ENCODE results near the gene USPL1.
"Not testable (repeated sequence)": the region's sequence is repeated elsewhere in the genome, so short reads cannot be mapped to it uniquely, and the experiment has no call there.

The USPL1 gene

DNA sequence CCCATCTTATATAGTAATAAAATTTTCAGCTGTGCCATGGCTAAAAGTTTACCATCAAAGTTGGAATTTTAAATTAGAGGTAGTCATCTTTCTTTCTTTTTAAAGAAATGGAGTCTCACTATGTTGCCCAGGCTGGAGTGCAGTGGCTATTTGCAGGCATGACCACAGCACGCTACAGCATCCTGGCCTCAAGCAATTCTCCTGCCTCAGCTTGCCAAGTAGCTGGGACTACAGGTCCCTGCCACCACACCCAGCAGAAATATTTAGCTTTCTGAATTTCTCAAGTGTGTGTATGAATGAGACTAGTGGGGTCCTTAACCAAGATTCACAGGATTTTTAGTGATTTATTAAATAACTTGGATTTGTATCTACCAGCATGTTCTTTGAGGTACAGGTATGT is 30.5 kb upstream of the USPL1 start:
- Histone ChIP-seq H3K27me3 (ENCODE audit: control insufficient read depth in 1 of 2, insufficient read depth in 2 of 2, low read length in 2 of 2) (no peaks in the 10 kb centered on the region), H3K9ac (ENCODE audit: low read length in 2 of 2) (no peak overlapping the region), H3K36me3 (ENCODE audit: control insufficient read depth in 2 of 2, insufficient read depth in 2 of 2, low read length in 2 of 2) (no peaks in the 10 kb centered on the region), H3K9me3 (ENCODE audit: control insufficient read depth in 2 of 2, low read length in 2 of 2) (no peaks in the 10 kb centered on the region), H3K4me1 (ENCODE audit: control insufficient read depth, insufficient read depth, low read length) (no peaks in the 10 kb centered on the region), H3K27ac (ENCODE audit: low read length) (no peak overlapping the region), H3K4me3 (ENCODE audit: low read length in 2 of 2) (no peak overlapping the region)

DNA sequence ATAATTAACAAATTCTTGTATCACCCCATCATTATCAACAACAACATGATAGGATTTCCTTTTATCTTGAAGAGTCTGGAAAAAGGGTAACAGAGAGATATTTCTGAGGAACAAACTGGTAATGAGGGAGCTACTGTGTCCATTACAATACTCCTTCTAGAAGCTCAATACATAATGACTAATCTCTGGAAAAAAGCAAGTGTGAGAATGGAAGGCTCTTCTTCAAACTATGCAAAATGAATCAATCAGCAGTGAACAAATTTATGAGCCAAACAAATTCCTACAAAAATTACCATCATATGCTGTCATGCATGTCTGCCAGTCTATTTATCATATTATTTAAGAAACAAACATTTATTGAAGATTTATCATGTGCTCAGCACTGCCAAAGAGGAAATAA is 30.0 kb upstream of the USPL1 start:
- no peak overlapping the region for H3K4me3 ChIP-seq (ENCODE audit: low read length in 2 of 2)
- no peaks in the 10 kb centered on the region for H3K4me1 ChIP-seq (ENCODE audit: control insufficient read depth, insufficient read depth, low read length)
- H3K27me3 ChIP-seq (ENCODE audit: control insufficient read depth in 1 of 2, insufficient read depth in 2 of 2, low read length in 2 of 2): no peaks in the 10 kb centered on the region
- no peak overlapping the region for H3K27ac ChIP-seq (ENCODE audit: low read length)
- H3K9ac ChIP-seq (ENCODE audit: low read length in 2 of 2): no peak overlapping the region
- no peaks in the 10 kb centered on the region for H3K36me3 ChIP-seq (ENCODE audit: control insufficient read depth in 2 of 2, insufficient read depth in 2 of 2, low read length in 2 of 2)
- H3K9me3 ChIP-seq (ENCODE audit: control insufficient read depth in 2 of 2, low read length in 2 of 2): no peaks in the 10 kb centered on the region

DNA sequence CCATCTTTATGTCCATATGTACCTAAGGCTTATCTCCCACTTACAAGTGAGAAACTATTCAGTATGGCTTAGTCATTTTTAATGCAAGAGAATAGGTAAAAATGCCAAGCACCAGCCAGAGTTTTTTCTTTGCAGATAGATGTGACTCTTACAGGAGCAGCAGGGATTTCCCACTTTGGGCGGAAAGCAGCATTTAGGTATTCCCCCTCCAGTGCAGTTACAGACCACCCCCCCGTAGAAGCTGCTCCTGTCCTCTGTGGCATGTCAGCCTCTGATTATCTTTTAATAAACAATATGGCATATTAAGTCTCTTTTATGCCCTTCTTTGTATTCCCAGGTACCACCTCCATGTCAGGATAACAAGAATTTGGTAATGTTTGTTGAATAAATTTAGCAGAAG is 24.7 kb upstream of the USPL1 start:
- H3K27ac ChIP-seq (ENCODE audit: low read length): no peak overlapping the region
- no peaks in the 10 kb centered on the region for H3K4me1 ChIP-seq (ENCODE audit: control insufficient read depth, insufficient read depth, low read length)
- H3K9me3 ChIP-seq (ENCODE audit: control insufficient read depth in 2 of 2, low read length in 2 of 2): no peaks in the 10 kb centered on the region
- H3K4me3 ChIP-seq (ENCODE audit: low read length in 2 of 2): no peak overlapping the region
- no peaks in the 10 kb centered on the region for H3K27me3 ChIP-seq (ENCODE audit: control insufficient read depth in 1 of 2, insufficient read depth in 2 of 2, low read length in 2 of 2)
- H3K9ac ChIP-seq (ENCODE audit: low read length in 2 of 2): no peak overlapping the region
- no peaks in the 10 kb centered on the region for H3K36me3 ChIP-seq (ENCODE audit: control insufficient read depth in 2 of 2, insufficient read depth in 2 of 2, low read length in 2 of 2)

DNA sequence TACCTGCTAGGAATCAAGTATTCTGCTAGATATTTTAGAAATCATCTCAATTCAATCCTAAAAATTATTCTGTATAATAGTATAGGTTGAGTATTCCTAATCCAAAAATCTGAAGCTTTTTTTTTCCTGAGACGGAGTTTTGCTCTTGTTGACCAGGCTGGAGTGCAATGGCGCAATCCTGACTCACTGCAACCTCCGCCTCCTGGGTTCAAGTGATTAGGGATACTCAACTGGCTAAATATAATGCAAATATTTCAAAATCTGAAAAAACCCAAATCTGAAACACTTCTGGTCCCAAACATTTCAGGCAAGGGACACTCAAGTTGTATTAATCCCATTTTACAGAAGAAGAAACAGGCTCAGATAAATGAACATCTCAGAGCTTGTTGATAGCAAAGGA is 17.2 kb upstream of the USPL1 start:
- no peaks in the 10 kb centered on the region for H3K36me3 ChIP-seq (ENCODE audit: control insufficient read depth in 2 of 2, insufficient read depth in 2 of 2, low read length in 2 of 2)
- H3K4me1 ChIP-seq (ENCODE audit: control insufficient read depth, insufficient read depth, low read length): no peaks in the 10 kb centered on the region
- H3K4me3 ChIP-seq (ENCODE audit: low read length in 2 of 2): no peak overlapping the region
- H3K9ac ChIP-seq (ENCODE audit: low read length in 2 of 2): no peak overlapping the region
- no peaks in the 10 kb centered on the region for H3K27me3 ChIP-seq (ENCODE audit: control insufficient read depth in 1 of 2, insufficient read depth in 2 of 2, low read length in 2 of 2)
- H3K9me3 ChIP-seq (ENCODE audit: control insufficient read depth in 2 of 2, low read length in 2 of 2): no peaks in the 10 kb centered on the region
- H3K27ac ChIP-seq (ENCODE audit: low read length): no peak overlapping the region

DNA sequence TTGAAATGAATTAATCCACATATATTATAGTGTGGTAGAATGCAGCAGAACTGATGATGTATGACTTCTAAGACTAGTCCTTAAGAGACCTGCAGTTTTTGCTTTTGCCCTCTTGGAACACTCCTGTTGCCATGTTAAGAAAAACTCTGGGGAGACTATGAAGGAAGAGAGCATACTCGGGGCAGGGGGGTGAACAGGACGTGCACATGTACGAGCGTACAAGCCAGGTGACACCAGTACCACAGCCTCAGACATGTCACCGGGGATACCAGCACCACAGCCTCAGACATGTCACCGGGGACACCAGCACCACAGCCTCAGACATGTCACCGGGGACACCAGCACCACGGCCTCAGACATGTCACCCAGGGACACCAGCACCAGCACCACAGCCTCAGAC is 15.9 kb upstream of the USPL1 start:
- Histone ChIP-seq H3K36me3 (ENCODE audit: control insufficient read depth in 2 of 2, insufficient read depth in 2 of 2, low read length in 2 of 2) (no peaks in the 10 kb centered on the region), H3K9me3 (ENCODE audit: control insufficient read depth in 2 of 2, low read length in 2 of 2) (no peaks in the 10 kb centered on the region), H3K4me1 (ENCODE audit: control insufficient read depth, insufficient read depth, low read length) (no peaks in the 10 kb centered on the region)

DNA sequence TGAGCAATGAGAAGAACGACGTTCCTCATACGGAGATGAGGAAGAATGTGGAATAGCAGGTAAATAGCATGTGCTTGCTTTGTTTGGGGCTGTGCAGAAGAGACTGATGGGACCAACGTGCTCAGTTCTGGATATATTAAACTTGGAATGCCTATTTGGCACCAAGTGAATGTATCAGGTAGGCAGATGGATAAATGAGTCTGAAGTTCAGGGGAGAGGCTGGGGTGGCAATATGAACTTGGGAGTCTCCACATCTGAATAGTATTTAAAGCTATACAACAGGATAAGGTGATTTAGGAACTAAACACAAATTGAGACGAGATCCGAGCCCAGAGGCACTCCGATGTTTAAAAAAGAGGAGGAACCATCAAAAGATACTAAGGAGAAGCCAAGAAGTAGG is 12.7 kb upstream of the USPL1 start:
- no peaks in the 10 kb centered on the region for H3K36me3 ChIP-seq (ENCODE audit: control insufficient read depth in 2 of 2, insufficient read depth in 2 of 2, low read length in 2 of 2)
- no peak overlapping the region for H3K4me3 ChIP-seq (ENCODE audit: low read length in 2 of 2)
- H3K27ac ChIP-seq (ENCODE audit: low read length): no peak overlapping the region
- no peaks in the 10 kb centered on the region for H3K4me1 ChIP-seq (ENCODE audit: control insufficient read depth, insufficient read depth, low read length)
- H3K27me3 ChIP-seq (ENCODE audit: control insufficient read depth in 1 of 2, insufficient read depth in 2 of 2, low read length in 2 of 2): no peaks in the 10 kb centered on the region
- H3K9me3 ChIP-seq (ENCODE audit: control insufficient read depth in 2 of 2, low read length in 2 of 2): no peaks in the 10 kb centered on the region
- H3K9ac ChIP-seq (ENCODE audit: low read length in 2 of 2): no peak overlapping the region

More for the DNA sequence above, 15.9 kb upstream of the USPL1 start:
- Histone ChIP-seq H3K27ac (ENCODE audit: low read length) (no peak overlapping the region), H3K4me3 (ENCODE audit: low read length in 2 of 2) (no peak overlapping the region), H3K9ac (ENCODE audit: low read length in 2 of 2) (no peak overlapping the region), H3K27me3 (ENCODE audit: control insufficient read depth in 1 of 2, insufficient read depth in 2 of 2, low read length in 2 of 2) (no peaks in the 10 kb centered on the region)

DNA sequence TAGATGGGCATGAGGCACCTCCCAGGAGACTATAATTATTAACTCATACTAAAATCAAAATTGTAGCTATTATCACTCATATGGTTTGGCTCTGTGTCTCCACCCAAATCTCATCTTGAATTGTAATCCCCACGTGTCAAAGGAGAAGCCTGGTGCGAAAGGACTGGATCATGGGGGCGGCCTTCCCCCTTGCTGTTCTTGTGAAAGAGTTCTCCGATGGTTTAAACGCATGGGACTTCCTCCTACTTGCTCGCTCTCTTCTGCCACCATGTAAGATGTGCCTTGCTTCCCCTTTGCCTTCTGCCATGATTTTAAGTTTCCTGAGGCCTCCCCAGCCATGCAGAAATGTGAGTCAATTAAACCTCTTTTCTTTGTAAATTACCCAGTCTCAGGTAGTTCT is 10.5 kb upstream of the USPL1 start:
- H3K4me1 ChIP-seq (ENCODE audit: control insufficient read depth, insufficient read depth, low read length); H3K27ac ChIP-seq (ENCODE audit: low read length): not testable (repeated sequence)

DNA sequence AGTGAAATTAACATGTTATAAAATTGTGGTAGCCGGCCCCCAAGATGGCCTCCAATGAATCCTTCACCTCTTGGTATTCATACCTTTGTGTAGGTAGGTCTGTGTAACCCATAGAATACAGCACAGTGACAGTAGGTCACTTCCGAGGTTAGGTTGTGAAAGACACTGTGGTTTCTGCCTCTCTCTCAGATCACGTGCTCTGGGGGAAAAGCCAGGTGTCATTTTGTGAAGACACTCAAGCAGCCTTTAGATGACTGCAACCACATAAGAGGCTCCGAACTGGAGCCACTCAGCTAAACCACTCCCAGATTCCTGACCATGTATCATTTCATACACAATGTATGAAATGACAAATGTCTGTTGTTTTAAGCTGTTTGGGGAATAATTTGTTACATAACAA is 9.8 kb upstream of the USPL1 start:
- H3K9ac ChIP-seq (ENCODE audit: low read length in 2 of 2): no peak overlapping the region
- no peaks in the 10 kb centered on the region for H3K27me3 ChIP-seq (ENCODE audit: control insufficient read depth in 1 of 2, insufficient read depth in 2 of 2, low read length in 2 of 2)
- no peaks in the 10 kb centered on the region for H3K36me3 ChIP-seq (ENCODE audit: control insufficient read depth in 2 of 2, insufficient read depth in 2 of 2, low read length in 2 of 2)
- H3K4me1 ChIP-seq (ENCODE audit: control insufficient read depth, insufficient read depth, low read length): no peaks in the 10 kb centered on the region
- H3K27ac ChIP-seq (ENCODE audit: low read length): no peak overlapping the region
- H3K4me3 ChIP-seq (ENCODE audit: low read length in 2 of 2): no peak overlapping the region
- H3K9me3 ChIP-seq (ENCODE audit: control insufficient read depth in 2 of 2, low read length in 2 of 2): no peaks in the 10 kb centered on the region

More for the DNA sequence above, 10.5 kb upstream of the USPL1 start:
- H3K9ac ChIP-seq (ENCODE audit: low read length in 2 of 2); H3K9me3 ChIP-seq (ENCODE audit: control insufficient read depth in 2 of 2, low read length in 2 of 2); H3K36me3 ChIP-seq (ENCODE audit: control insufficient read depth in 2 of 2, insufficient read depth in 2 of 2, low read length in 2 of 2); H3K4me3 ChIP-seq (ENCODE audit: low read length in 2 of 2); H3K27me3 ChIP-seq (ENCODE audit: control insufficient read depth in 1 of 2, insufficient read depth in 2 of 2, low read length in 2 of 2): not testable (repeated sequence)

DNA sequence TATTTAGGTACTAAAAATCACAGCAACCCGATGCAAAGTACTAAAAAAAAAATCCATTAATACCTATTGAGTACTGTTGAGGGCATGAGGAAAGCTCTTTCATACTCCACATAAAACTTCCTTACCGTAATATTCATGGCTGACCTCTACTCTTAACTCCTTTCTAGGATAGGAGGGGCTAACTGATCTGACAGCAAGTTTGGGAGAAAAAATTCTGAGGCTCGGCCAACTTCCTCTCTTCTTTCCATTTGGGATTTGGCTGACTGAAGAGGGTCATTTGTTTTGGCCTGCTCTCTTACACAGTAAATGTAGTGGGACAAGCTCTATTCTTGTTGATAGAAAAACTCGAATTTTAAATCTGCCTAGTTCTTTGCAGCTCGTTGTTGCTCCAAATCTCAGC is 9.4 kb upstream of the USPL1 start:
- Histone ChIP-seq H3K9ac (ENCODE audit: low read length in 2 of 2) (no peak overlapping the region), H3K4me3 (ENCODE audit: low read length in 2 of 2) (no peak overlapping the region), H3K36me3 (ENCODE audit: control insufficient read depth in 2 of 2, insufficient read depth in 2 of 2, low read length in 2 of 2) (no peaks in the 10 kb centered on the region), H3K27me3 (ENCODE audit: control insufficient read depth in 1 of 2, insufficient read depth in 2 of 2, low read length in 2 of 2) (no peaks in the 10 kb centered on the region), H3K9me3 (ENCODE audit: control insufficient read depth in 2 of 2, low read length in 2 of 2) (no peaks in the 10 kb centered on the region), H3K27ac (ENCODE audit: low read length) (no peak overlapping the region), H3K4me1 (ENCODE audit: control insufficient read depth, insufficient read depth, low read length) (no peaks in the 10 kb centered on the region)

DNA sequence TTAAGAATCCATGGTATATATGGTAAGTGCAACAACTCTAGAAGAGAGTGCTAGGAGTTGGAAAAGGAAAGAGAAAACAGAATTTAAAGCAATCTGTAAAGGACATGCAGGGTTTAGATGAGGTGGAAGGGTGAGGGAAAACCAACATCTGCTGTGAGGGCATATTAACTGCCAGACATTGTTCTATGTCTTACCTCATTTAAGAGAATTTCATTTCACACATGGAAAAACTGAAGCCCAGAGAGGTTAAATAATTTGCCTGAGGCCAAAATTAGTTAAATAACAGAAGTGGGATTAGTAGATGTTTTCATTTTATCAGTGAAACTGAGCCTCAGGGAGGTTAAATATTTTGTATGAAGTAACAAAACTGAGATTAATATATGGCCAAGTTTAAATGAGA is 7.4 kb upstream of the USPL1 start:
- Histone ChIP-seq H3K4me1 (ENCODE audit: control insufficient read depth, insufficient read depth, low read length) (no peaks in the 10 kb centered on the region), H3K27ac (ENCODE audit: low read length) (no peak overlapping the region), H3K9ac (ENCODE audit: low read length in 2 of 2) (no peak overlapping the region), H3K4me3 (ENCODE audit: low read length in 2 of 2) (no peak overlapping the region), H3K9me3 (ENCODE audit: control insufficient read depth in 2 of 2, low read length in 2 of 2) (no peaks in the 10 kb centered on the region), H3K36me3 (ENCODE audit: control insufficient read depth in 2 of 2, insufficient read depth in 2 of 2, low read length in 2 of 2) (no peaks in the 10 kb centered on the region), H3K27me3 (ENCODE audit: control insufficient read depth in 1 of 2, insufficient read depth in 2 of 2, low read length in 2 of 2) (no peaks in the 10 kb centered on the region)

DNA sequence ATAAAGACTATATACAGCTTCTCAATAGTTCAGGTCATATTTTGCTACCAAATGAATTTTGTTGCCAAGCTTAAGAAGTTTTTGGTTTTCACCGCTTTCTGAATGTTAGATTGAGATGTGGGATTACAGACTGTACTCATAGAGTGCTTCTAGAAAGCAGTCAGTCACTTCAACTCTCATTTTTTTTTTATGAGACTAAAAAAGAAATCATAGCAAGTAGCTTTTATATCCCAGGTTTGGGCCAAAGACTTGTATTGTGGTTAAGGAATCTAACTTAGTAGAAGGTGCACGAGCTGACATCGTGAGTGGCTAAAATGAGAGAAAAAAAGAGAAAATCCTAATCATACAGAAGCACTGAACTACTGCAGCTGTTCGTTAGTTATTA is 2.2 kb upstream of the USPL1 start:
- Histone ChIP-seq H3K36me3 (ENCODE audit: control insufficient read depth in 2 of 2, insufficient read depth in 2 of 2, low read length in 2 of 2) (no peaks in the 10 kb centered on the region), H3K27me3 (ENCODE audit: control insufficient read depth in 1 of 2, insufficient read depth in 2 of 2, low read length in 2 of 2) (no peaks in the 10 kb centered on the region), H3K27ac (ENCODE audit: low read length) (peak overlapping the region; percentile 99), H3K4me1 (ENCODE audit: control insufficient read depth, insufficient read depth, low read length) (peaks cover 5% of the 10 kb centered on the region), H3K4me3 (ENCODE audit: low read length in 2 of 2) (peak overlapping the region; percentile 83 to 98), H3K9ac (ENCODE audit: low read length in 2 of 2) (peak overlapping the region; percentile 99 to 100), H3K9me3 (ENCODE audit: control insufficient read depth in 2 of 2, low read length in 2 of 2) (no peaks in the 10 kb centered on the region)
